HFFc6 (cell line): ENCODE results near the gene ANTXR2. TPM values are rescaled to one million over a fixed set of nuclear protein-coding genes. Genes with fewer than 3 reads are reported as not detected.
"Not testable (repeated sequence)": the region's sequence is repeated elsewhere in the genome, so short reads cannot be mapped to it uniquely, and the experiment has no call there.

ENCODE experiments used
- DNase-seq: peaks from one replicate; pipeline ENCODE4 v3.0.0-alpha.2; 2018
- H3K27ac Mint-ChIP-seq: 2 replicates; pipeline ENCODE4 v1.8.0; 2020; ENCODE audit warnings: mild to moderate bottlenecking, mixed read lengths
- H3K27me3 Mint-ChIP-seq: 2 replicates; pipeline ENCODE4 v1.8.0; 2021; ENCODE audit warnings: mild to moderate bottlenecking, moderate library complexity, mixed read lengths; ENCODE audit not compliant: insufficient read depth
- H3K36me3 Mint-ChIP-seq: 2 replicates; pipeline ENCODE4 v1.8.0; 2021; ENCODE audit warnings: low read depth, mixed read lengths
- H3K4me1 Mint-ChIP-seq: 2 replicates; pipeline ENCODE4 v1.8.0; 2020; ENCODE audit warnings: low read depth, mixed read lengths
- H3K4me3 Mint-ChIP-seq: 2 replicates; pipeline ENCODE4 v1.8.0; 2020; ENCODE audit warnings: mild to moderate bottlenecking, moderate library complexity, mixed read lengths
- H3K9me3 Mint-ChIP-seq: 2 replicates; pipeline ENCODE4 v1.8.0; 2020; ENCODE audit warnings: mild to moderate bottlenecking, mixed read lengths
- long read RNA-seq: library from polyadenylated mRNA; unstranded; transcript quantifications from one replicate; pipeline ENCODE4 v2.0.0, GENCODE V29; 2019
- total RNA-seq, 6 experiments: library from RNA; stranded (reverse); fragmentation: NEBNext Ultra II Directional; extraction: Animal tissue kit (Norgen Biotek cat#: 25700); gene quantifications; 2 replicates in 1 of 6; 3 replicates in 5 of 6; pipeline ENCODE4 v1.2.3, GENCODE V29; 2021
- TF ChIP-seq, protein P1 (sequence below): fragments of 200-600 bp; sonication (generic); IDR thresholded peaks from 2 replicates; pipeline ENCODE4 v1.5.0; 2021; ENCODE audit warnings: antibody characterized with exemption, mild to moderate bottlenecking

The ANTXR2 gene
- total RNA-seq = 100 to 1,000 TPM; 137 to 198 (median 144) TPM
- long read RNA-seq, full-length matches to known transcripts = 61 of 113 reads
- long read RNA-seq, partial matches to known transcripts = 12 of 113 reads
- long read RNA-seq, other reads (novel, unspliced or antisense) = 40 of 113 reads

GRCh38 chr4:80072744-80073472 is at the start of gene ANTXR2:
Gene ANTXR2 (minus strand): TSS chr4:80073229. CDS start chr4:80072560, 669 bp downstream.
- TF ChIP-seq, protein P1, sequence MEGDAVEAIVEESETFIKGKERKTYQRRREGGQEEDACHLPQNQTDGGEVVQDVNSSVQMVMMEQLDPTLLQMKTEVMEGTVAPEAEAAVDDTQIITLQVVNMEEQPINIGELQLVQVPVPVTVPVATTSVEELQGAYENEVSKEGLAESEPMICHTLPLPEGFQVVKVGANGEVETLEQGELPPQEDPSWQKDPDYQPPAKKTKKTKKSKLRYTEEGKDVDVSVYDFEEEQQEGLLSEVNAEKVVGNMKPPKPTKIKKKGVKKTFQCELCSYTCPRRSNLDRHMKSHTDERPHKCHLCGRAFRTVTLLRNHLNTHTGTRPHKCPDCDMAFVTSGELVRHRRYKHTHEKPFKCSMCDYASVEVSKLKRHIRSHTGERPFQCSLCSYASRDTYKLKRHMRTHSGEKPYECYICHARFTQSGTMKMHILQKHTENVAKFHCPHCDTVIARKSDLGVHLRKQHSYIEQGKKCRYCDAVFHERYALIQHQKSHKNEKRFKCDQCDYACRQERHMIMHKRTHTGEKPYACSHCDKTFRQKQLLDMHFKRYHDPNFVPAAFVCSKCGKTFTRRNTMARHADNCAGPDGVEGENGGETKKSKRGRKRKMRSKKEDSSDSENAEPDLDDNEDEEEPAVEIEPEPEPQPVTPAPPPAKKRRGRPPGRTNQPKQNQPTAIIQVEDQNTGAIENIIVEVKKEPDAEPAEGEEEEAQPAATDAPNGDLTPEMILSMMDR = no peak
- DNase-seq = peak; percentile 98
- peaks cover 31% of the 10 kb centered on the region for H3K36me3 Mint-ChIP-seq
- H3K4me3 Mint-ChIP-seq = peak within 1 kb of the TSS; percentile 92
- H3K27me3 Mint-ChIP-seq = no peaks in the 10 kb centered on the region; the same call in 1 of the 2 replicates
- H3K27ac Mint-ChIP-seq = peak within 1 kb of the TSS; percentile 80
- no peaks in the 10 kb centered on the region for H3K9me3 Mint-ChIP-seq
- H3K4me1 Mint-ChIP-seq = peaks cover 78% of the 10 kb centered on the region

- not testable (repeated sequence) for H3K27me3 Mint-ChIP-seq, DNase-seq, H3K27ac Mint-ChIP-seq, H3K4me3 Mint-ChIP-seq
- Mint-ChIP-seq H3K9me3 (peaks cover 18% of the 10 kb centered on the region), H3K4me1 (peaks cover 27% of the 10 kb centered on the region), H3K36me3 (peaks cover 25% of the 10 kb centered on the region)
Measured at GRCh38 chr4:80121815-80122214, 48.8 kb upstream of the ANTXR2 start.

DNA sequence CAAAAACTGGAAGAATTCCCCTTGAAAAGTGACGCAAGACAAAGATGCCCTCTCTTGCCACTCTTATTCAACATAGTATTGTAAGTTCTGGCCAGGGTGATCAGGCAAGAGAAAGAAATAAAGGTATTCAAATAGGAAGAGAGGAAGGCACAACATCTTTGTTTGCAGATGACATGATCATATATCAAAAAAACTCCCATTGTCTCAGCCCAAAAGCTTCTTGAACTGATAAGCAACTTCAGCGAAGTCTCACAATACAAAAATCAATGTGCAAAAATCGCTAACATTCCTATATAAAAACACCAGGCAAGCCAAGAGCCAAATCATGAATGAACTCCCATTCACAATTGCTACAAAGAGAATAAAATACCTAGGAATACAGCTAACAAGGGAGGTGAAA is 46.6 kb upstream of the ANTXR2 start:
- DNase-seq, H3K27me3 Mint-ChIP-seq, H3K27ac Mint-ChIP-seq, H3K4me3 Mint-ChIP-seq: not testable (repeated sequence)
- H3K4me1 Mint-ChIP-seq = peaks cover 21% of the 10 kb centered on the region
- peaks cover 18% of the 10 kb centered on the region for H3K9me3 Mint-ChIP-seq
- H3K36me3 Mint-ChIP-seq = peaks cover 25% of the 10 kb centered on the region

GRCh38 chr4:80116516-80116915 is 43.5 kb upstream of the ANTXR2 start:
- H3K9me3 Mint-ChIP-seq = peaks cover 18% of the 10 kb centered on the region

GRCh38 chr4:80115368-80116181 is 42.5 kb upstream of the ANTXR2 start:
- peaks cover 18% of the 10 kb centered on the region for H3K9me3 Mint-ChIP-seq
- peak; percentile 43 for DNase-seq
- no peaks in the 10 kb centered on the region for H3K27me3 Mint-ChIP-seq
- TF ChIP-seq, protein P1 = no peak
- H3K4me3 Mint-ChIP-seq = peak overlapping the region; percentile 21; the same call in 1 of the 2 replicates
- H3K36me3 Mint-ChIP-seq = peaks cover 25% of the 10 kb centered on the region
- peaks cover 43% of the 10 kb centered on the region for H3K4me1 Mint-ChIP-seq
- H3K27ac Mint-ChIP-seq = peak overlapping the region; percentile 73

More at GRCh38 chr4:80116516-80116915, 43.5 kb upstream of the ANTXR2 start:
- DNase-seq = no peak
- Mint-ChIP-seq H3K4me1 (peaks cover 43% of the 10 kb centered on the region), H3K27ac (no peak overlapping the region), H3K27me3 (no peaks in the 10 kb centered on the region), H3K36me3 (peaks cover 25% of the 10 kb centered on the region), H3K4me3 (no peak overlapping the region)
- TF ChIP-seq, protein P1 = no peak

- DNase-seq = no peak
- no peaks in the 10 kb centered on the region for H3K27me3 Mint-ChIP-seq
- peaks cover 25% of the 10 kb centered on the region for H3K36me3 Mint-ChIP-seq
- TF ChIP-seq, protein P1 = no peak
- H3K27ac Mint-ChIP-seq = peak overlapping the region; percentile 73; the same call in 1 of the 2 replicates
- peaks cover 18% of the 10 kb centered on the region for H3K9me3 Mint-ChIP-seq
- H3K4me1 Mint-ChIP-seq = peaks cover 43% of the 10 kb centered on the region
- H3K4me3 Mint-ChIP-seq = no peak overlapping the region; the same call in 1 of the 2 replicates
Measured at GRCh38 chr4:80114732-80115265, 41.8 kb upstream of the ANTXR2 start.
